Neural crest cell (in vitro differentiated cells): ENCODE results near the gene CBL. TPM values are rescaled to one million over a fixed set of nuclear protein-coding genes. Genes with fewer than 3 reads are reported as not detected.
"Not testable (repeated sequence)": the region's sequence is repeated elsewhere in the genome, so short reads cannot be mapped to it uniquely, and the experiment has no call there.

Experiments
- DNase-seq: peaks from one replicate; pipeline ENCODE4 v3.0.0; 2021; ENCODE audit warnings: low read depth, mixed read lengths, low spot score
- H3K27ac Mint-ChIP-seq: one replicate; pipeline ENCODE4 v1.8.0; 2021; ENCODE audit warnings: mild to moderate bottlenecking, mixed read lengths; ENCODE audit not compliant: unreplicated experiment
- H3K27me3 Mint-ChIP-seq: 2 replicates; pipeline ENCODE4 v1.8.0; 2021; ENCODE audit warnings: low read depth, mild to moderate bottlenecking, mixed read lengths
- H3K36me3 Mint-ChIP-seq: 2 replicates; pipeline ENCODE4 v1.8.0; 2021; ENCODE audit warnings: low read depth, mild to moderate bottlenecking, mixed read lengths
- H3K4me1 Mint-ChIP-seq: 2 replicates; pipeline ENCODE4 v1.8.0; 2021; ENCODE audit warnings: mixed read lengths
- H3K4me3 Mint-ChIP-seq: one replicate; pipeline ENCODE4 v1.8.0; 2021; ENCODE audit warnings: mild to moderate bottlenecking, mixed read lengths
- H3K9me3 Mint-ChIP-seq: 2 replicates; pipeline ENCODE4 v1.8.0; 2021; ENCODE audit warnings: mixed read lengths
- total RNA-seq: library from RNA; stranded (reverse); gene quantifications from 2 replicates; pipeline ENCODE4 v1.2.1, GENCODE V29; 2021
- TF ChIP-seq, protein P1 (sequence below): fragments of 200-600 bp; sonication (generic); conservative IDR thresholded peaks from 2 replicates; pipeline ENCODE4 v1.5.0; 2021; ENCODE audit warnings: antibody characterized with exemption, mild to moderate bottlenecking

CBL gene
- total RNA-seq, 1 donor from 2014 or later: 43.5 TPM

DNA sequence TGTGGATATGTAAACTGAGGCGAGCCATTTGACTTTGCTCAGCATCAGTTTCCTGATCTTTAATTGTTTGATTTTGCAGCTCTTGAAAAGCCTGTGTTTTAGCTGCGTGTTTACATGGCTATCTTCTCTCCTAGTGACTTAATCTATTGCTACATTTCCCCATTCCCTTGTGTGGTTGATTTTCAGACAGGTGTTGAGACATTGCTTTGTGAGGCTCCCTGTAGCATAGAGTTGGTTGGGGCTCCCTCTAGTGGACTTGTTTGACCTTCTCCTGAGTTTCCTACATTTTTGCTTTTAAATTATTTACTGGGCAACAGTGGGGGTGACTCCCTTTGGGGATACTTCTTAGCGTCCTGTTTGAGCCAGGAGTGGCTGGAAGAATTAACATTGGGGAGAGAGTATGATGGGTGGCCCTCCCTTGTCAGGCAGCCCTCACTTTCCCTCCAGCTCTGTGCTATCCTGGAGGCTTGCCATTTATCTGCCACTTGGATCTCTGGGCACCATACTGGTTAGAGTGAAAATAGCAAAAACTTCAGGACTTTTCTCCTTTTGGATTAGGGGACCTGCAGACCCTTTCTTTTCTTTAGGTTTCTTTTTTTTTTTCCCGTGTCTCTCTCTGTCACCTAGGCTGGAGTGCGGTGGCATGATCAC is 9.2 kb upstream of the CBL start:
- Mint-ChIP-seq H3K27me3 (no peaks in the 10 kb centered on the region), H3K27ac (no peak overlapping the region), H3K4me1 (peaks cover 4% of the 10 kb centered on the region), H3K4me3 (no peak overlapping the region), H3K36me3 (no peaks in the 10 kb centered on the region), H3K9me3 (no peaks in the 10 kb centered on the region)
- peak; percentile 70 for DNase-seq
- TF ChIP-seq, protein P1, sequence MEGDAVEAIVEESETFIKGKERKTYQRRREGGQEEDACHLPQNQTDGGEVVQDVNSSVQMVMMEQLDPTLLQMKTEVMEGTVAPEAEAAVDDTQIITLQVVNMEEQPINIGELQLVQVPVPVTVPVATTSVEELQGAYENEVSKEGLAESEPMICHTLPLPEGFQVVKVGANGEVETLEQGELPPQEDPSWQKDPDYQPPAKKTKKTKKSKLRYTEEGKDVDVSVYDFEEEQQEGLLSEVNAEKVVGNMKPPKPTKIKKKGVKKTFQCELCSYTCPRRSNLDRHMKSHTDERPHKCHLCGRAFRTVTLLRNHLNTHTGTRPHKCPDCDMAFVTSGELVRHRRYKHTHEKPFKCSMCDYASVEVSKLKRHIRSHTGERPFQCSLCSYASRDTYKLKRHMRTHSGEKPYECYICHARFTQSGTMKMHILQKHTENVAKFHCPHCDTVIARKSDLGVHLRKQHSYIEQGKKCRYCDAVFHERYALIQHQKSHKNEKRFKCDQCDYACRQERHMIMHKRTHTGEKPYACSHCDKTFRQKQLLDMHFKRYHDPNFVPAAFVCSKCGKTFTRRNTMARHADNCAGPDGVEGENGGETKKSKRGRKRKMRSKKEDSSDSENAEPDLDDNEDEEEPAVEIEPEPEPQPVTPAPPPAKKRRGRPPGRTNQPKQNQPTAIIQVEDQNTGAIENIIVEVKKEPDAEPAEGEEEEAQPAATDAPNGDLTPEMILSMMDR: peak; percentile 87

- Mint-ChIP-seq H3K9me3 (no peaks in the 10 kb centered on the region), H3K27me3 (no peaks in the 10 kb centered on the region), H3K36me3 (no peaks in the 10 kb centered on the region), H3K4me1 (peaks cover 4% of the 10 kb centered on the region), H3K4me3 (no peak overlapping the region), H3K27ac (no peak overlapping the region)
- TF ChIP-seq, protein P1: no peak
- DNase-seq: no peak
These were observed 7.2 kb upstream of the CBL start for GRCh38 chr11:119198925-119199324.

DNA sequence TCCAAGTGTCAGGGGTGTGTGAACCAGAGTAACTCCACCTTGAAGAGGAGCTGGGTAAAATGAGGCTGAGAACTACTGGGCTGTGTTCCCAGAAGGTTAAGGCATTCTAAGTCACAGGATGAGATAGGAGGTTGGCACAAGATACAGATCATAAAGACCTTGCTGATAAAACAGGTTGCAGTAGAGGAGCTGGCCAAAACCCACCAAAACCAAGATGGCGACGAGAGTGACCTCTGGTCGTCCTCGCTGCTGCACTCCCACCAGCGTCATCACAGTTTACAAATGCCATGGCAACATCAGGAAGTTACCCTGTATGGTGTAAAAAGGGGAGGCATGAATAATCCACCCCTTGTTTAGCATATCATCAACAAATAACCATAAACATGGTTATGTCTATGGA is 4.9 kb upstream of the CBL start:
- H3K27ac Mint-ChIP-seq: not testable (repeated sequence)

GRCh38 chr11:119202554-119202953 is 3.6 kb upstream of the CBL start:
- no peak overlapping the region for H3K27ac Mint-ChIP-seq
- H3K27me3 Mint-ChIP-seq: no peaks in the 10 kb centered on the region
- no peaks in the 10 kb centered on the region for H3K9me3 Mint-ChIP-seq
- H3K36me3 Mint-ChIP-seq: no peaks in the 10 kb centered on the region
- no peak for DNase-seq
- TF ChIP-seq, protein P1: no peak
- peaks cover 22% of the 10 kb centered on the region for H3K4me1 Mint-ChIP-seq
- H3K4me3 Mint-ChIP-seq: no peak overlapping the region

More for the DNA sequence above, 4.9 kb upstream of the CBL start:
- H3K27me3 Mint-ChIP-seq, DNase-seq, H3K9me3 Mint-ChIP-seq, H3K36me3 Mint-ChIP-seq: not testable (repeated sequence)
- peak overlapping the region; percentile 13 for H3K4me3 Mint-ChIP-seq
- H3K4me1 Mint-ChIP-seq: peaks cover 17% of the 10 kb centered on the region

DNA sequence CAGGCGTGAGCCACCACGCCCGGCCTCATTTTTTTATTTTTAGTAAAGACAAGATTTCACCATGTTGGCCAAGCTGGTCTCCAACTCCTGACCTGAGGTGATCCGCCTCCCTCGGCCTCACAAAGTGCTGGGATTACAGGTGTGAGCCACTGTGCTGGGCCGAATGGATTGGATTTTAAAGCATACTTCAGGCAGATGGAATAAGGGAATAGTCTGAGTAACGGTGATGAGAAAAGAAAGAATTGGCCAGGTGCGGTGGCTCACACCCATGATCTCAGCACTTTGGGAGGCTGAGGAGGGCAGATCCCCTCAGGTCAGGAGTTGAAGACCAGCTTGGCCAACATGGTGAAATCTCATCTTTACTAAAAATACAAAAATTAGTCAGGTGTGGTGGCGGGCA is 2.1 kb upstream of the CBL start:
- TF ChIP-seq, protein P1: no peak
- no peak for DNase-seq
- Mint-ChIP-seq H3K9me3 (no peaks in the 10 kb centered on the region), H3K27me3 (no peaks in the 10 kb centered on the region), H3K36me3 (no peaks in the 10 kb centered on the region), H3K4me3 (peak overlapping the region; percentile 49), H3K4me1 (peaks cover 32% of the 10 kb centered on the region), H3K27ac (no peak overlapping the region)

DNA sequence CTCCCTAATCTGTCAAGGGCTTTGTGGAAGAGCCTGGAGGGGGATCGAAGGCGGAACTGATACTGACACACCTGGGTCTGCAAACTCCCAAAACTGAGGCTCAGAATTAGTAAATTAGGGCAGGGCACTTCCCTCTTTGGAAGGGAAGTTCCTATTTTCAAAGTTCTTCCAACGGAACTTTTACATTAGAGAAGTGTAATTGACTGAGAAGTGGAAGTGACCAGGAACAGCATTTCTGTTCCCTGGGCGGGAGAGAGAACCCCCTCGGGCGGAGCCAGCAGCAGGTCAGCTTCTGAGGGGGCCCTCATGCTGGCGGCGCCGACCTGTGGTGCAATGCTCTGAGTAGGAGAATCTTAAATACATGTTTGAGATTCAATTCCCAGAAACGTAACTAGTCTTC is 1.1 kb upstream of the CBL start:
- DNase-seq: no peak
- no peaks in the 10 kb centered on the region for H3K9me3 Mint-ChIP-seq
- H3K4me1 Mint-ChIP-seq: peaks cover 37% of the 10 kb centered on the region
- no peaks in the 10 kb centered on the region for H3K36me3 Mint-ChIP-seq
- peak overlapping the region; percentile 84 for H3K4me3 Mint-ChIP-seq
- no peak overlapping the region for H3K27ac Mint-ChIP-seq
- H3K27me3 Mint-ChIP-seq: no peaks in the 10 kb centered on the region
- TF ChIP-seq, protein P1: no peak
